Mesothelial cell of epicardium (in vitro differentiated cells): ENCODE measurements around the gene APLNR. TPM values are rescaled to one million over a fixed set of nuclear protein-coding genes. Genes with fewer than 3 reads are reported as not detected.
A peak's percentile ranks its signal among the peaks of the same experiment; 100 is the strongest.
"Not testable (repeated sequence)": the region's sequence is repeated elsewhere in the genome, so short reads cannot be mapped to it uniquely, and the experiment has no call there.

Experiments used
- DNase-seq, 2 experiments: peaks; one replicate each; pipeline ENCODE4 v3.0.0; 2021; ENCODE audit warnings: low spot score in 2 of 2; ENCODE audit not compliant: unreplicated experiment in 2 of 2
- H3K27ac Mint-ChIP-seq: 2 replicates; pipeline ENCODE4 v1.8.0; 2021; ENCODE audit warnings: mixed read lengths
- H3K27me3 Mint-ChIP-seq: 2 replicates; pipeline ENCODE4 v1.8.0; 2021; ENCODE audit warnings: low read depth, mixed read lengths
- H3K36me3 Mint-ChIP-seq: 2 replicates; pipeline ENCODE4 v1.8.0; 2021; ENCODE audit warnings: mixed read lengths
- H3K4me1 Mint-ChIP-seq: 2 replicates; pipeline ENCODE4 v1.8.0; 2021; ENCODE audit warnings: mixed read lengths
- H3K4me3 Mint-ChIP-seq: 2 replicates; pipeline ENCODE4 v1.8.0; 2021; ENCODE audit warnings: mild to moderate bottlenecking, moderate library complexity, mixed read lengths
- H3K9me3 Mint-ChIP-seq: 2 replicates; pipeline ENCODE4 v1.8.0; 2021; ENCODE audit warnings: mixed read lengths
- total RNA-seq: library from RNA; stranded (reverse); gene quantifications from 3 replicates; pipeline ENCODE4 v1.2.1, GENCODE V29; 2021
- TF ChIP-seq, protein P1 (sequence below): fragments of 200-600 bp; sonication (generic); IDR thresholded peaks from one replicate; pipeline ENCODE4 v1.5.0; 2021; ENCODE audit warnings: antibody characterized with exemption; ENCODE audit not compliant: unreplicated experiment

The APLNR gene
- total RNA-seq: 3.1 to 3.4 TPM (median 3.1 TPM) in 3 replicates

DNA sequence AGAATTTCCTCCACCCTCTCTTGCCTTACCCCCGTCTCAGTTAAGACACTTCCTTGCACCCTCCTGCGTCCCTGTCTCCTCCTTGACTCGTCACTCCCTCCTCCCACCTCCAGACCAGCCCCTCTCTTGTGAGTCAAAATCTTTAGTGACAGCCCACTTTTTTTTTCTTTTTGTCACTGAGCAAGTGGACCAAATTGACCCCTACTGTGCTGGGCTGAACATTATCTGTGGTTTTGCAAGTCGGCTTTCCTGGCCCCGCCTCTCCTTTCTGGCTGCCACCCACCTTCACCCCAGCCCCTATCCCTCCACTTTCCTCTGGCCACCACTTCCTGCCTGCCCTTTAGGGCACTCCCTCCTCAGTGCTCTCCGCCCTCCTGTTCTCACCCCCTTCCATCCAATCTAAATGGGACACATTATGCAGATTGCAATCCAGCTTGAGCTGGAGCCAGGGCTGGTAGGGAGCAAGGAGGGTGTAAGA, at the start of gene APLNR:
TSS of gene APLNR (minus strand) at position 47 of the 478 bp plus-strand sequence. CDS start 246 bp downstream, outside the sequence.
- no peak for DNase-seq
- Mint-ChIP-seq H3K4me1 (peaks cover 42% of the 10 kb centered on the region), H3K4me3 (no peak within 1 kb of the TSS), H3K27me3 (peaks cover 29% of the 10 kb centered on the region), H3K9me3 (no peaks in the 10 kb centered on the region), H3K27ac (no peak within 1 kb of the TSS), H3K36me3 (no peaks in the 10 kb centered on the region)
- TF ChIP-seq, protein P1, sequence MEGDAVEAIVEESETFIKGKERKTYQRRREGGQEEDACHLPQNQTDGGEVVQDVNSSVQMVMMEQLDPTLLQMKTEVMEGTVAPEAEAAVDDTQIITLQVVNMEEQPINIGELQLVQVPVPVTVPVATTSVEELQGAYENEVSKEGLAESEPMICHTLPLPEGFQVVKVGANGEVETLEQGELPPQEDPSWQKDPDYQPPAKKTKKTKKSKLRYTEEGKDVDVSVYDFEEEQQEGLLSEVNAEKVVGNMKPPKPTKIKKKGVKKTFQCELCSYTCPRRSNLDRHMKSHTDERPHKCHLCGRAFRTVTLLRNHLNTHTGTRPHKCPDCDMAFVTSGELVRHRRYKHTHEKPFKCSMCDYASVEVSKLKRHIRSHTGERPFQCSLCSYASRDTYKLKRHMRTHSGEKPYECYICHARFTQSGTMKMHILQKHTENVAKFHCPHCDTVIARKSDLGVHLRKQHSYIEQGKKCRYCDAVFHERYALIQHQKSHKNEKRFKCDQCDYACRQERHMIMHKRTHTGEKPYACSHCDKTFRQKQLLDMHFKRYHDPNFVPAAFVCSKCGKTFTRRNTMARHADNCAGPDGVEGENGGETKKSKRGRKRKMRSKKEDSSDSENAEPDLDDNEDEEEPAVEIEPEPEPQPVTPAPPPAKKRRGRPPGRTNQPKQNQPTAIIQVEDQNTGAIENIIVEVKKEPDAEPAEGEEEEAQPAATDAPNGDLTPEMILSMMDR: no peak

DNA sequence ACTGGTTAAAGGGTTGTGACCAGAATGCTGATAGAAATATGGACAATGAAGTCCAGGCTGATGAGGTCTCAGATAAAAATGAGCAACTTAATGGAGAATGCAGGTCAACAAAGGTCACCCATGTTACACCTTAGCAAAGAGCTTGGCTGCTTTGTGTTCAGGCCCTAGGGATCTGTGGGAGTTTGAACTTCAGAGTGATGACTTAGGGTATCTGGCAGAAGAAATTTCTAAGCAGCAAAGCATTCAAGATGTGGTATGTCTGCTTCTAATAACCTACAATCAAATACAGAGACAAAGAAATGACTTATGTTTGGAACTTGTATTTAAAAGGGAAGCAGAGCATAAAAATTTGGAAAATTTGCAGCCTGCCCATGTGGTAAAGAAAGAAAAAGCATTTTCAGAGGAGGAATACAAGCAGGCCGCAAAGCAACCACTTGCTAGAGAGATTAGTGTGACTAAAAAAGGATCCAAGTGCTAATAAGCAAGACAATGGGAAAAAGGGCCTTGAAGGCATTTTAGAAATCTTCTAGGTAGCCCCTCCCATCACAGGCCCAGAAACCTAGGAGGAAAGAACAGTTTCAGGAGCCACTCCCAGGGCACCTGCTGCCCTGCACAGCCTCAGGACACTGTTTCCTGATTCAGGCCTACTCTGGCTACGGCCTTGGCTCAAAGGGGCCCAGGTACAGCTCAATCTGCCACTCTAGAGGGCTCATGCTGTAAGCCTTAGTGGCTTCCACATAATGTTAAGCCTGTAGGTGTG, 46.4 kb upstream of the APLNR start:
- H3K4me1 Mint-ChIP-seq: peaks cover 21% of the 10 kb centered on the region
- H3K36me3 Mint-ChIP-seq: no peaks in the 10 kb centered on the region
- H3K9me3 Mint-ChIP-seq: peaks cover 3% of the 10 kb centered on the region
- H3K4me3 Mint-ChIP-seq: no peak overlapping the region
- TF ChIP-seq, protein P1: no peak
- no peaks in the 10 kb centered on the region for H3K27me3 Mint-ChIP-seq
- H3K27ac Mint-ChIP-seq: peak overlapping the region; percentile 26
- DNase-seq: no peak

DNA sequence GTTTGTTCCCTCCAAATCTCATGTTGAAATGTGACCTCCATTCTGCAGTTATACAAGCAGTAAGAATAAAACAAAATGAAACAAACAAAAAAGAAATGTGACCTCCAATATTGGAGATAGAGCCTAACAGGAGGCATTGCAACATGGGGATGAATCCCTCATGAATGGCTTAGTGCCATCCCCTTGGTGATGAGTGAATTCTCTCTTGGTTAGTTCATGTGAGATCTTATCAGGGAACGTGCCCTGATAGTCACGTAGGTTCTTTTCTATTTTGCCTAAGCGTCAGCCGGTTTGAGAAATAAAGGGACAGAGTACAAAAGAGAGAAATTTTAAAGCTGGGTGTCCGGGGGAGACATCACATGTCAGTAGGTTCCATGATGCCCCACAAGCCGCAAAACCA, 44.5 kb upstream of the APLNR start:
- H3K4me1 Mint-ChIP-seq: peaks cover 32% of the 10 kb centered on the region
- not testable (repeated sequence) for H3K9me3 Mint-ChIP-seq, H3K27ac Mint-ChIP-seq, DNase-seq, H3K36me3 Mint-ChIP-seq, H3K27me3 Mint-ChIP-seq, H3K4me3 Mint-ChIP-seq

DNA sequence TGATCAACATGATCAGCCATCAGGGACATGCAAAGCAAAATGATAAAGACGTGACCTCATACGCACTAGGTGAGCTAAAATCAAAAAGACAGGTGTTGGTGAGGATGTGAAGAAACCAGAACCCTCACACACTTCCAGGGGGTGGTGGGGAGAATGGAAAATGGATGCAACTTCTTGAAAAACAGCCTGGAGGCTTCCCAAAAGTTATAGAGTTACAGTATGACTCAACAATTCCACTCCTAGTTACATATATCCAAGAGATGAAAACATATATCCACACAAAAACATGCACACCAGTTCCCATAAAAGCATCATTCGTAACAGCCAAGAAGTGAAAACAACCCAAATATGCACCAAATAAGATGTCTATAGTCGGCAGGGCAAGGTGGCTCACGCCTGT, 42.1 kb upstream of the APLNR start:
- DNase-seq: no peak
- TF ChIP-seq, protein P1: no peak
- H3K4me3 Mint-ChIP-seq: no peak overlapping the region
- peaks cover 2% of the 10 kb centered on the region for H3K9me3 Mint-ChIP-seq
- no peaks in the 10 kb centered on the region for H3K36me3 Mint-ChIP-seq
- no peaks in the 10 kb centered on the region for H3K27me3 Mint-ChIP-seq
- H3K4me1 Mint-ChIP-seq: peaks cover 25% of the 10 kb centered on the region
- no peak overlapping the region for H3K27ac Mint-ChIP-seq

DNA sequence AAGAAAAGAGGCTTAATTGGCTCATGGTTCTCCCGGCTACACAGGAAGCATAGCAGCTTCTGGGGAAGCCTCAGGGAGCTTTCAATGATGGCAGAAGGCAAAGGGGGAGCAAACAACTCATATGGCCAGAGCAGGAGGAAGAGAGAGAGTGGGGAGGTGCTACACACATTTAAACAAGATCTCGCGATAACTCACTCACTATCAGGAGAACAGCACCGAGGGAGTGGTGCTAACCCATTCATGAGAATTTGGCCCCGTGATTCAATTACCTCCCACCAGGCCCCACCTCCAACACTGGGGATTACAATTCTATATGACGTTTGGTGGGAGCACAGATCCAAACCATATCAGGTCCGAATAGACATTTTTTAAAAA, 41.7 kb upstream of the APLNR start:
- H3K36me3 Mint-ChIP-seq: no peaks in the 10 kb centered on the region
- peaks cover 5% of the 10 kb centered on the region for H3K9me3 Mint-ChIP-seq
- H3K27ac Mint-ChIP-seq: no peak overlapping the region
- no peak for DNase-seq
- H3K27me3 Mint-ChIP-seq: no peaks in the 10 kb centered on the region
- no peak overlapping the region for H3K4me3 Mint-ChIP-seq
- peaks cover 25% of the 10 kb centered on the region for H3K4me1 Mint-ChIP-seq
- TF ChIP-seq, protein P1: no peak

DNA sequence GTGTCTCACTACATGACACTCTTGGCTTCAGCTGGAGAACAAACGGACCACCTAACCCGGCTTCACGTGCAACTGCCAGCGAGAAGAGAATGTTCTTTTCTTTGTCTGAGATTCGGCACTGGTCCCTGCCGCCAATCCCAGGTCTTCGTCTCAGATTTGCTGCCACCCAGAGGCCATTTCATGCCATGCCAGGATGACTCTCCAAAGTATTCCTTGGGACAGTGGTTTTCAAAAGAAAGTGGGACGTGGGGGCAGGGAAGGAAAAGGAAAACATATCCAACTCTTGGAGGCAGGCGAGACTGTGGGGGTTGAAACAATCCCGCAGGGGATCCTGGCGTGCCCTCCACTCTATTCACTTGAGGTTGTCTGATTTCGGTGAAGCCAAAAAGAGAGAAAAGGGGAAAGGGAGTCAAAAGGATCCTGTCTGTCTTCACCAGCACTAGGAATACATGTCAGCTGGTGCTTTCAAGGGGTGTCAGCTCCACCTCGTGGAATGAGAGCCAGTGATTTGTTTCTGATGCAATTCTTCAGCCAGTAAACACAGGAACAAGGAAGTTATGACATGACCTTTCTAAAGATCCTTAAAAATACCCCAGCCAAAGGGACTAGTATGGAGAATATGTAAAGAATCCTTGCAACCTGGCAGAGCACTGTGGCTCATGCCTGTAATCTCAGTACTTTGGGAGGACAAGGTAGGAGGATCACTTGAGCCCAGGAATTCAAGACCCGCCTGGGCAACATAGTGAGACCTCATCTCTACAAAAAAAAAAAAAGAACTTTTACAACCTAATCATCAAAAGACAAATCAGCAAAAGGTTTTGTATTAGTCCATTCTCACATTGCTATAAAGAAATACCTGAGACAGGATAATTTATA, 41.0 kb upstream of the APLNR start:
- TF ChIP-seq, protein P1: peak; percentile 64
- peak overlapping the region; percentile 24 for H3K4me3 Mint-ChIP-seq
- peak overlapping the region; percentile 77 for H3K27ac Mint-ChIP-seq
- peaks cover 21% of the 10 kb centered on the region for H3K4me1 Mint-ChIP-seq
- H3K36me3 Mint-ChIP-seq: no peaks in the 10 kb centered on the region
- peaks cover 10% of the 10 kb centered on the region for H3K9me3 Mint-ChIP-seq
- H3K27me3 Mint-ChIP-seq: no peaks in the 10 kb centered on the region
- DNase-seq: peak in 1 of 2 experiments; percentile 70
